H1 (cell line): Measurements from ENCODE around the gene CEP44.

Source experiments
- ATF3 ChIP-seq: IDR thresholded peaks from 2 replicates; pipeline ENCODE4 v1.6.1; 2011; ENCODE audit warnings: low read depth, mild to moderate bottlenecking, low read length; ENCODE audit not compliant: insufficient read depth
- CEBPB ChIP-seq: IDR thresholded peaks from 2 replicates; pipeline ENCODE4 v1.6.1; 2012; ENCODE audit warnings: low read depth, low read length
- CTCF ChIP-seq, 3 experiments: IDR thresholded peaks; 1 replicate in 2 of 3; 2 replicates in 1 of 3; pipeline versions ENCODE4 v1.5.1 to v1.6.1; 2011; ENCODE audit warnings: low read length in 3 of 3, mild to moderate bottlenecking in 3 of 3, inconsistent platforms in 2 of 3, low read depth in 1 of 3, moderate library complexity in 1 of 3; ENCODE audit not compliant: insufficient read depth in 1 of 3; ENCODE audit errors: control extremely low read depth in 1 of 3
- POLR2A ChIP-seq, 2 experiments: IDR thresholded peaks; 1 replicate in 1 of 2; 2 replicates in 1 of 2; pipeline ENCODE4 v1.6.1; 2011; ENCODE audit warnings: low read depth in 2 of 2, low read length in 2 of 2, mild to moderate bottlenecking in 2 of 2; ENCODE audit errors: control extremely low read depth in 1 of 2
- RNF2 ChIP-seq: fragments of 200-900, 300-1000 bp; sonication (generic); IDR thresholded peaks from 2 replicates; pipeline ENCODE4 v1.7.1; 2016; ENCODE audit warnings: borderline replicate concordance, low read depth, mild to moderate bottlenecking, antibody characterized with exemption, low read length; ENCODE audit not compliant: poor library complexity, severe bottlenecking; ENCODE audit errors: missing control alignments
- SP1 ChIP-seq: IDR thresholded peaks from 2 replicates; pipeline ENCODE4 v1.6.1; 2011; ENCODE audit warnings: low read depth, low read length
- SP2 ChIP-seq: IDR thresholded peaks from 2 replicates; pipeline ENCODE4 v1.6.1; 2012; ENCODE audit warnings: mild to moderate bottlenecking, low read length, inconsistent platforms
- USF2 ChIP-seq: IDR thresholded peaks from 2 replicates; pipeline ENCODE4 v1.6.1; 2011; ENCODE audit warnings: low read length, improper control_type of control experiment
- YY1 ChIP-seq: IDR thresholded peaks from 2 replicates; pipeline ENCODE4 v1.6.1; 2011; ENCODE audit warnings: low read depth, mild to moderate bottlenecking, low read length

DNA sequence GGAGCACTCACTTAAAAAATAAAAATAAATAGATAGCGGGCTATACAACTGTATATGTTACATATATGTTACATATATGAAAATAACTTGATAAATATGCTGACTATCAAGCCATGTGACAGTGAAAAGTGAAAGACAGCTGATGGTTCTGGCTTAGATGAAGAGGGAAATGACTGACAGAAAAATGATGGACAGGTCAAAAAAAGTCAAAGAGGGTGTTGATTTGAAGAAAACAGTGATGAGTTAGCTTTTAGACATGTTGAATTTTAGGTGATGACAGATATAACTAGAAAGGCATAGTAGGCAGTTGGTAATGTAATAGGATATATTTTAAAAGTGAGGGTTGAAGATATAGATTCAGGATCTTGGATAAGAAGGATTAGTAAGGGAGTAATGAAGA, 38.0 kb upstream of the CEP44 start:
- no peak for TF ChIP-seq POLR2A (IDR thresholded peaks at IDR 0.05; ENCODE audit: control extremely low read depth in 1 of 2, low read depth in 2 of 2, low read length in 2 of 2)
- TF ChIP-seq SP2 = no peak
- no peak for TF ChIP-seq ATF3
- no peak for TF ChIP-seq SP1
- TF ChIP-seq RNF2 = no peak
- no peak for TF ChIP-seq YY1
- no peak for TF ChIP-seq USF2
- no peak for TF ChIP-seq CTCF (IDR thresholded peaks at IDR 0.05; ENCODE audit: control extremely low read depth in 1 of 3, insufficient read depth in 1 of 3, low read depth in 1 of 3, low read length in 3 of 3)
- no peak for TF ChIP-seq CEBPB
